Measurements from ENCODE around the gene MANBA. TPM values are rescaled to one million over a fixed set of nuclear protein-coding genes. Genes with fewer than 3 reads are reported as not detected.

The MANBA gene
- total RNA-seq, 1 donor from 2014 or later: 30.3 TPM

- no peak for DNase-seq
- Histone ChIP-seq H3K4me3 (no peak overlapping the region), H3K36me3 (peaks cover 93% of the 10 kb centered on the region), H3K4me1 (peaks cover 1% of the 10 kb centered on the region), H3K27me3 (ENCODE audit: low read depth) (no peaks in the 10 kb centered on the region), H3K9me3 (replicated peaks) (no peaks in the 10 kb centered on the region), H3K27ac (replicated peaks) (no peak overlapping the region)
- intact Hi-C loops (cut with micrococcal nuclease): no loop called here
- TF ChIP-seq, protein P1, sequence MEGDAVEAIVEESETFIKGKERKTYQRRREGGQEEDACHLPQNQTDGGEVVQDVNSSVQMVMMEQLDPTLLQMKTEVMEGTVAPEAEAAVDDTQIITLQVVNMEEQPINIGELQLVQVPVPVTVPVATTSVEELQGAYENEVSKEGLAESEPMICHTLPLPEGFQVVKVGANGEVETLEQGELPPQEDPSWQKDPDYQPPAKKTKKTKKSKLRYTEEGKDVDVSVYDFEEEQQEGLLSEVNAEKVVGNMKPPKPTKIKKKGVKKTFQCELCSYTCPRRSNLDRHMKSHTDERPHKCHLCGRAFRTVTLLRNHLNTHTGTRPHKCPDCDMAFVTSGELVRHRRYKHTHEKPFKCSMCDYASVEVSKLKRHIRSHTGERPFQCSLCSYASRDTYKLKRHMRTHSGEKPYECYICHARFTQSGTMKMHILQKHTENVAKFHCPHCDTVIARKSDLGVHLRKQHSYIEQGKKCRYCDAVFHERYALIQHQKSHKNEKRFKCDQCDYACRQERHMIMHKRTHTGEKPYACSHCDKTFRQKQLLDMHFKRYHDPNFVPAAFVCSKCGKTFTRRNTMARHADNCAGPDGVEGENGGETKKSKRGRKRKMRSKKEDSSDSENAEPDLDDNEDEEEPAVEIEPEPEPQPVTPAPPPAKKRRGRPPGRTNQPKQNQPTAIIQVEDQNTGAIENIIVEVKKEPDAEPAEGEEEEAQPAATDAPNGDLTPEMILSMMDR (IDR thresholded peaks at IDR 0.05; ENCODE audit: borderline replicate concordance): no peak
Observed at GRCh38 chr4:102606846-102607450, 153.8 kb downstream of the MANBA start.

- no peaks in the 10 kb centered on the region for H3K9me3 ChIP-seq (replicated peaks)
- H3K27ac ChIP-seq (replicated peaks): no peak overlapping the region
- H3K36me3 ChIP-seq: peaks cover 93% of the 10 kb centered on the region
- no peaks in the 10 kb centered on the region for H3K4me1 ChIP-seq
- H3K27me3 ChIP-seq (ENCODE audit: low read depth): no peaks in the 10 kb centered on the region
- no peak overlapping the region for H3K4me3 ChIP-seq
- TF ChIP-seq, protein P1 (IDR thresholded peaks at IDR 0.05; ENCODE audit: borderline replicate concordance): no peak
- DNase-seq: no peak
- intact Hi-C loops (cut with micrococcal nuclease): no loop called here
Observed at GRCh38 chr4:102606261-102606660, 154.5 kb downstream of the MANBA start.

- intact Hi-C loops (cut with micrococcal nuclease): no loop called here
- no peaks in the 10 kb centered on the region for H3K27me3 ChIP-seq (ENCODE audit: low read depth)
- H3K4me3 ChIP-seq: no peak overlapping the region
- no peaks in the 10 kb centered on the region for H3K4me1 ChIP-seq
- TF ChIP-seq, protein P1 (IDR thresholded peaks at IDR 0.05; ENCODE audit: borderline replicate concordance): no peak
- DNase-seq: no peak
- no peak overlapping the region for H3K27ac ChIP-seq (replicated peaks)
- peaks cover 93% of the 10 kb centered on the region for H3K36me3 ChIP-seq
- H3K9me3 ChIP-seq (replicated peaks): no peaks in the 10 kb centered on the region
Observed at GRCh38 chr4:102604222-102604940, 156.4 kb downstream of the MANBA start.

- no peak for DNase-seq
- no peak overlapping the region for H3K27ac ChIP-seq (replicated peaks)
- H3K4me3 ChIP-seq: no peak overlapping the region
- H3K9me3 ChIP-seq (replicated peaks): no peaks in the 10 kb centered on the region
- intact Hi-C loops (cut with micrococcal nuclease): no loop called here
- no peaks in the 10 kb centered on the region for H3K27me3 ChIP-seq (ENCODE audit: low read depth)
- TF ChIP-seq, protein P1 (IDR thresholded peaks at IDR 0.05; ENCODE audit: borderline replicate concordance): no peak
- H3K36me3 ChIP-seq: peaks cover 89% of the 10 kb centered on the region
- peaks cover 18% of the 10 kb centered on the region for H3K4me1 ChIP-seq
Observed at GRCh38 chr4:102601586-102602227, 159.1 kb downstream of the MANBA start.

GRCh38 chr4:102600689-102601088, 160.1 kb downstream of the MANBA start:
- TF ChIP-seq, protein P1 (IDR thresholded peaks at IDR 0.05; ENCODE audit: borderline replicate concordance): no peak
- DNase-seq: no peak
- H3K36me3 ChIP-seq: peaks cover 92% of the 10 kb centered on the region
- H3K27me3 ChIP-seq (ENCODE audit: low read depth): no peaks in the 10 kb centered on the region
- intact Hi-C loops (cut with micrococcal nuclease): no loop called here
- no peak overlapping the region for H3K4me3 ChIP-seq
- peaks cover 18% of the 10 kb centered on the region for H3K4me1 ChIP-seq
- H3K9me3 ChIP-seq (replicated peaks): no peaks in the 10 kb centered on the region
- H3K27ac ChIP-seq (replicated peaks): no peak overlapping the region

Measured in left ventricle myocardium inferior (tissue), 1 donor.